Fibroblast of lung (primary cell): ENCODE data around the gene STIMATE. TPM values are rescaled to one million over a fixed set of nuclear protein-coding genes. Genes with fewer than 3 reads are reported as not detected.

Experiments
- DNase-seq, 2 donors: peaks; one replicate each; pipeline versions ENCODE4 v3.0.0 to v3.0.0-alpha.2; 2010; ENCODE audit warnings: low read depth in 2 of 2
- H2AFZ ChIP-seq: 2 replicates; pipeline ENCODE4 v1.5.1; 2012; ENCODE audit warnings: low read length, control low read depth, inconsistent platforms
- H3K27ac ChIP-seq: 2 replicates; pipeline ENCODE4 v1.5.1; 2011; ENCODE audit warnings: low read length, control low read depth; ENCODE audit not compliant: insufficient read depth
- H3K27me3 ChIP-seq: 2 replicates; pipeline ENCODE4 v1.5.1; 2011; ENCODE audit warnings: mild to moderate bottlenecking, low read length; ENCODE audit not compliant: control insufficient read depth, insufficient read depth
- H3K36me3 ChIP-seq: 2 replicates; pipeline ENCODE4 v1.5.1; 2011; ENCODE audit warnings: low read length; ENCODE audit not compliant: control insufficient read depth, insufficient read depth
- H3K4me1 ChIP-seq: 2 replicates; pipeline ENCODE4 v1.5.1; 2011; ENCODE audit warnings: low read length; ENCODE audit not compliant: control insufficient read depth, insufficient read depth; ENCODE audit errors: extremely low read depth
- H3K4me2 ChIP-seq: 2 replicates; pipeline ENCODE4 v1.5.1; 2011; ENCODE audit warnings: low read length, control low read depth; ENCODE audit not compliant: insufficient read depth; ENCODE audit errors: extremely low read depth
- H3K4me3 ChIP-seq, 4 experiments: fragments of 200-600 bp in 1 of 4; sonication (generic) in 1 of 4; replicated peaks in 1 of 4; 2 replicates each; pipeline ENCODE4 v1.5.1; 2011 to 2016; ENCODE audit warnings: low read length in 4 of 4, low read depth in 3 of 4, mild to moderate bottlenecking in 3 of 4, control low read depth in 2 of 4, inconsistent platforms in 1 of 4, mixed read lengths in 1 of 4; ENCODE audit not compliant: insufficient read depth in 1 of 4; ENCODE audit errors: control extremely low read depth in 1 of 4
- H3K79me2 ChIP-seq: 2 replicates; pipeline ENCODE4 v1.5.1; 2012; ENCODE audit warnings: mild to moderate bottlenecking, low read length, inconsistent platforms; ENCODE audit not compliant: control insufficient read depth, insufficient read depth
- H3K9ac ChIP-seq: 2 replicates; pipeline ENCODE4 v1.5.1; 2011; ENCODE audit warnings: mild to moderate bottlenecking, low read length, control low read depth; ENCODE audit not compliant: insufficient read depth
- H3K9me3 ChIP-seq: 2 replicates; pipeline ENCODE4 v1.5.1; 2012; ENCODE audit warnings: low read depth, low read length; ENCODE audit not compliant: control insufficient read depth, insufficient read depth
- H4K20me1 ChIP-seq: 2 replicates; pipeline ENCODE4 v1.5.1; 2011; ENCODE audit warnings: low read length; ENCODE audit not compliant: control insufficient read depth, insufficient read depth; ENCODE audit errors: extremely low read depth
- CTCF ChIP-seq, 2 donors: IDR thresholded peaks in 1 of 2; conservative IDR thresholded peaks in 1 of 2; 1 replicate in 1 of 2; 2 replicates in 1 of 2; pipeline ENCODE4 v1.5.1; 2011 to 2012; ENCODE audit warnings: low read length in 2 of 2, control low read depth in 1 of 2, inconsistent platforms in 1 of 2, low read depth in 1 of 2, mild to moderate bottlenecking in 1 of 2
- EZH2 ChIP-seq: IDR thresholded peaks from 2 replicates; pipeline ENCODE4 v1.5.1; 2012; ENCODE audit warnings: low read length, control low read depth, mild to moderate bottlenecking; ENCODE audit errors: missing control alignments
- polyA plus RNA-seq, 2 donors: library from polyadenylated mRNA; depleted of rRNA in 1 of 2; stranded (reverse) in 1 of 2; unstranded in 1 of 2; fragments of >200 nt; gene quantifications; 2 replicates each; pipeline ENCODE4 v1.2.1, GENCODE V29; 2011 to 2012; ENCODE audit warnings: missing spikeins in 1 of 2
- total RNA-seq: library from RNA; depleted of rRNA; stranded (reverse); fragments of >200 nt; gene quantifications from 2 replicates; pipeline ENCODE4 v1.2.1, GENCODE V29; 2014

STIMATE gene
- total and polyA plus RNA-seq, 2 donors (not counting 1 experiment from before 2014, with no cell fraction given) = 11.6 to 13.0 TPM

GRCh38 chr3:52790741-52791140, 106.6 kb downstream of the STIMATE start:
- no peak overlapping the region for H3K4me3 ChIP-seq
- no peaks in the 10 kb centered on the region for H3K79me2 ChIP-seq
- H3K9me3 ChIP-seq = no peaks in the 10 kb centered on the region
- no peaks in the 10 kb centered on the region for H3K4me1 ChIP-seq
- no peaks in the 10 kb centered on the region for H4K20me1 ChIP-seq
- no peak for DNase-seq
- no peak overlapping the region for H2AFZ ChIP-seq
- H3K9ac ChIP-seq = no peak overlapping the region
- TF ChIP-seq CTCF (conservative IDR thresholded peaks at IDR 0.05 in 1 of 2, IDR thresholded peaks at IDR 0.05 in 1 of 2; ENCODE audit: low read depth in 1 of 2, low read length in 2 of 2) (no peak), EZH2 (no peak)
- peaks cover 8% of the 10 kb centered on the region for H3K27me3 ChIP-seq
- no peak overlapping the region for H3K27ac ChIP-seq
- H3K36me3 ChIP-seq = no peaks in the 10 kb centered on the region
- H3K4me2 ChIP-seq = no peak overlapping the region

- H3K36me3 ChIP-seq = no peaks in the 10 kb centered on the region
- no peaks in the 10 kb centered on the region for H4K20me1 ChIP-seq
- H3K4me1 ChIP-seq = no peaks in the 10 kb centered on the region
- no peaks in the 10 kb centered on the region for H3K79me2 ChIP-seq
- H3K27ac ChIP-seq = no peak overlapping the region
- H3K9me3 ChIP-seq = no peaks in the 10 kb centered on the region
- TF ChIP-seq EZH2 = no peak
- no peak for TF ChIP-seq CTCF (conservative IDR thresholded peaks at IDR 0.05 in 1 of 2, IDR thresholded peaks at IDR 0.05 in 1 of 2; ENCODE audit: low read depth in 1 of 2, low read length in 2 of 2)
- H2AFZ ChIP-seq = no peak overlapping the region
- H3K9ac ChIP-seq = no peak overlapping the region
- DNase-seq = no peak
- peaks cover 10% of the 10 kb centered on the region for H3K27me3 ChIP-seq
- H3K4me3 ChIP-seq = no peak overlapping the region
- no peak overlapping the region for H3K4me2 ChIP-seq
Measured at GRCh38 chr3:52790337-52790736, 107.0 kb downstream of the STIMATE start.

GRCh38 chr3:52789746-52790040, 107.7 kb downstream of the STIMATE start:
- no peak overlapping the region for H3K9ac ChIP-seq
- no peak overlapping the region for H3K4me3 ChIP-seq
- no peak for DNase-seq
- no peaks in the 10 kb centered on the region for H3K79me2 ChIP-seq
- peaks cover 11% of the 10 kb centered on the region for H3K27me3 ChIP-seq
- H3K27ac ChIP-seq = no peak overlapping the region
- H3K36me3 ChIP-seq = no peaks in the 10 kb centered on the region
- TF ChIP-seq CTCF (conservative IDR thresholded peaks at IDR 0.05 in 1 of 2, IDR thresholded peaks at IDR 0.05 in 1 of 2; ENCODE audit: low read depth in 1 of 2, low read length in 2 of 2) (no peak), EZH2 (no peak)
- no peaks in the 10 kb centered on the region for H3K9me3 ChIP-seq
- H3K4me2 ChIP-seq = no peak overlapping the region
- H4K20me1 ChIP-seq = no peaks in the 10 kb centered on the region
- H3K4me1 ChIP-seq = no peaks in the 10 kb centered on the region
- H2AFZ ChIP-seq = no peak overlapping the region
